ENCODE data around the gene RIPK3.
"Not testable (repeated sequence)": the region's sequence is repeated elsewhere in the genome, so short reads cannot be mapped to it uniquely, and the experiment has no call there.

RIPK3 gene

GRCh38 chr14:24378981-24379906, 39.5 kb upstream of the RIPK3 start:
- H3K9me3 ChIP-seq (ENCODE audit: low read length) = no peaks in the 10 kb centered on the region
- peaks cover 24% of the 10 kb centered on the region for H3K36me3 ChIP-seq (ENCODE audit: insufficient read depth, low read length)
- no peak overlapping the region for H3K27ac ChIP-seq (ENCODE audit: low read depth, low read length)
- no peak overlapping the region for H3K4me3 ChIP-seq (ENCODE audit: low read depth in 1 of 2, low read length in 2 of 2)
- H3K4me1 ChIP-seq (ENCODE audit: insufficient read depth, low read length) = peaks cover 9% of the 10 kb centered on the region
- no peaks in the 10 kb centered on the region for H3K27me3 ChIP-seq (ENCODE audit: control insufficient read depth in 1 of 2, insufficient read depth in 2 of 2, low read length in 2 of 2)
- no peak overlapping the region for H3K9ac ChIP-seq (ENCODE audit: low read length)

- Histone ChIP-seq H3K27ac (ENCODE audit: low read depth, low read length) (no peak overlapping the region), H3K4me1 (ENCODE audit: insufficient read depth, low read length) (peaks cover 9% of the 10 kb centered on the region), H3K4me3 (ENCODE audit: low read depth in 1 of 2, low read length in 2 of 2) (no peak overlapping the region), H3K9me3 (ENCODE audit: low read length) (no peaks in the 10 kb centered on the region), H3K36me3 (ENCODE audit: insufficient read depth, low read length) (peaks cover 33% of the 10 kb centered on the region), H3K9ac (ENCODE audit: low read length) (no peak overlapping the region), H3K27me3 (ENCODE audit: control insufficient read depth in 1 of 2, insufficient read depth in 2 of 2, low read length in 2 of 2) (no peaks in the 10 kb centered on the region)
These were observed 38.5 kb upstream of the RIPK3 start for GRCh38 chr14:24378327-24378726.

- peaks cover 9% of the 10 kb centered on the region for H3K4me1 ChIP-seq (ENCODE audit: insufficient read depth, low read length)
- H3K36me3 ChIP-seq (ENCODE audit: insufficient read depth, low read length) = peaks cover 36% of the 10 kb centered on the region
- no peak overlapping the region for H3K27ac ChIP-seq (ENCODE audit: low read depth, low read length)
- no peaks in the 10 kb centered on the region for H3K27me3 ChIP-seq (ENCODE audit: control insufficient read depth in 1 of 2, insufficient read depth in 2 of 2, low read length in 2 of 2)
- H3K9ac ChIP-seq (ENCODE audit: low read length) = no peak overlapping the region
- no peak overlapping the region for H3K4me3 ChIP-seq (ENCODE audit: low read depth in 1 of 2, low read length in 2 of 2)
- H3K9me3 ChIP-seq (ENCODE audit: low read length) = no peaks in the 10 kb centered on the region
These were observed 37.9 kb upstream of the RIPK3 start for GRCh38 chr14:24377657-24378056.

- Histone ChIP-seq H3K27ac (ENCODE audit: low read depth, low read length) (no peak overlapping the region), H3K9me3 (ENCODE audit: low read length) (no peaks in the 10 kb centered on the region), H3K4me3 (ENCODE audit: low read depth in 1 of 2, low read length in 2 of 2) (no peak overlapping the region), H3K27me3 (ENCODE audit: control insufficient read depth in 1 of 2, insufficient read depth in 2 of 2, low read length in 2 of 2) (no peaks in the 10 kb centered on the region), H3K4me1 (ENCODE audit: insufficient read depth, low read length) (peaks cover 9% of the 10 kb centered on the region), H3K9ac (ENCODE audit: low read length) (no peak overlapping the region), H3K36me3 (ENCODE audit: insufficient read depth, low read length) (peaks cover 36% of the 10 kb centered on the region)
These were observed 37.3 kb upstream of the RIPK3 start for GRCh38 chr14:24377126-24377525.

- Histone ChIP-seq H3K27me3 (ENCODE audit: control insufficient read depth in 1 of 2, insufficient read depth in 2 of 2, low read length in 2 of 2) (no peaks in the 10 kb centered on the region), H3K4me1 (ENCODE audit: insufficient read depth, low read length) (peaks cover 9% of the 10 kb centered on the region), H3K9me3 (ENCODE audit: low read length) (no peaks in the 10 kb centered on the region), H3K9ac (ENCODE audit: low read length) (no peak overlapping the region), H3K4me3 (ENCODE audit: low read depth in 1 of 2, low read length in 2 of 2) (no peak overlapping the region), H3K27ac (ENCODE audit: low read depth, low read length) (no peak overlapping the region), H3K36me3 (ENCODE audit: insufficient read depth, low read length) (peaks cover 36% of the 10 kb centered on the region)
These were observed 36.8 kb upstream of the RIPK3 start for GRCh38 chr14:24376448-24377070.

- peaks cover 36% of the 10 kb centered on the region for H3K36me3 ChIP-seq (ENCODE audit: insufficient read depth, low read length)
- H3K4me1 ChIP-seq (ENCODE audit: insufficient read depth, low read length) = peaks cover 9% of the 10 kb centered on the region
- no peak overlapping the region for H3K9ac ChIP-seq (ENCODE audit: low read length)
- H3K27me3 ChIP-seq (ENCODE audit: control insufficient read depth in 1 of 2, insufficient read depth in 2 of 2, low read length in 2 of 2) = no peaks in the 10 kb centered on the region
- no peak overlapping the region for H3K4me3 ChIP-seq (ENCODE audit: low read depth in 1 of 2, low read length in 2 of 2)
- H3K9me3 ChIP-seq (ENCODE audit: low read length) = no peaks in the 10 kb centered on the region
- H3K27ac ChIP-seq (ENCODE audit: low read depth, low read length) = no peak overlapping the region
These were observed 33.1 kb upstream of the RIPK3 start for GRCh38 chr14:24372701-24373416.

GRCh38 chr14:24371605-24372004, 31.8 kb upstream of the RIPK3 start:
- Histone ChIP-seq H3K4me1 (ENCODE audit: insufficient read depth, low read length) (peaks cover 10% of the 10 kb centered on the region), H3K36me3 (ENCODE audit: insufficient read depth, low read length) (peaks cover 33% of the 10 kb centered on the region)
- not testable (repeated sequence) for H3K27ac ChIP-seq (ENCODE audit: low read depth, low read length); H3K9ac ChIP-seq (ENCODE audit: low read length); H3K27me3 ChIP-seq (ENCODE audit: control insufficient read depth in 1 of 2, insufficient read depth in 2 of 2, low read length in 2 of 2); H3K4me3 ChIP-seq (ENCODE audit: low read depth in 1 of 2, low read length in 2 of 2); H3K9me3 ChIP-seq (ENCODE audit: low read length)

- Histone ChIP-seq H3K4me3 (ENCODE audit: low read depth in 1 of 2, low read length in 2 of 2) (no peak overlapping the region), H3K9ac (ENCODE audit: low read length) (no peak overlapping the region), H3K27ac (ENCODE audit: low read depth, low read length) (peak overlapping the region; percentile 45), H3K4me1 (ENCODE audit: insufficient read depth, low read length) (peaks cover 16% of the 10 kb centered on the region), H3K27me3 (ENCODE audit: control insufficient read depth in 1 of 2, insufficient read depth in 2 of 2, low read length in 2 of 2) (no peaks in the 10 kb centered on the region), H3K36me3 (ENCODE audit: insufficient read depth, low read length) (peaks cover 24% of the 10 kb centered on the region), H3K9me3 (ENCODE audit: low read length) (no peaks in the 10 kb centered on the region)
These were observed 31.0 kb upstream of the RIPK3 start for GRCh38 chr14:24370748-24371147.

- Histone ChIP-seq H3K36me3 (ENCODE audit: insufficient read depth, low read length) (peaks cover 18% of the 10 kb centered on the region), H3K27ac (ENCODE audit: low read depth, low read length) (peak overlapping the region; percentile 45), H3K4me3 (ENCODE audit: low read depth in 1 of 2, low read length in 2 of 2) (no peak overlapping the region), H3K27me3 (ENCODE audit: control insufficient read depth in 1 of 2, insufficient read depth in 2 of 2, low read length in 2 of 2) (no peaks in the 10 kb centered on the region), H3K9ac (ENCODE audit: low read length) (no peak overlapping the region), H3K4me1 (ENCODE audit: insufficient read depth, low read length) (peaks cover 23% of the 10 kb centered on the region), H3K9me3 (ENCODE audit: low read length) (no peaks in the 10 kb centered on the region)
These were observed 30.3 kb upstream of the RIPK3 start for GRCh38 chr14:24369907-24370687.

- H3K9ac ChIP-seq (ENCODE audit: low read length) = no peak overlapping the region
- H3K9me3 ChIP-seq (ENCODE audit: low read length) = no peaks in the 10 kb centered on the region
- H3K27me3 ChIP-seq (ENCODE audit: control insufficient read depth in 1 of 2, insufficient read depth in 2 of 2, low read length in 2 of 2) = no peaks in the 10 kb centered on the region
- H3K27ac ChIP-seq (ENCODE audit: low read depth, low read length) = peak overlapping the region; percentile 99
- H3K4me3 ChIP-seq (ENCODE audit: low read depth in 1 of 2, low read length in 2 of 2) = peak overlapping the region in 1 of 2 donors; percentile 84
- H3K36me3 ChIP-seq (ENCODE audit: insufficient read depth, low read length) = peaks cover 13% of the 10 kb centered on the region
- H3K4me1 ChIP-seq (ENCODE audit: insufficient read depth, low read length) = peaks cover 24% of the 10 kb centered on the region
These were observed 29.7 kb upstream of the RIPK3 start for GRCh38 chr14:24369463-24369862.
